Trophoblast cell (in vitro differentiated cells and primary cell): ENCODE results near the gene ENTR1.

Source experiments
- DNase-seq, 2 donors: peaks; one replicate each; pipeline ENCODE4 v3.0.0-alpha.2; 2016
- H2AFZ ChIP-seq: 2 replicates; pipeline ENCODE4 v1.6.1; 2013; ENCODE audit warnings: low read length, moderate library complexity, mild to moderate bottlenecking; ENCODE audit not compliant: insufficient read depth, poor library complexity
- H2AK5ac ChIP-seq: 2 replicates; pipeline ENCODE4 v1.6.1; 2013; ENCODE audit warnings: mild to moderate bottlenecking, low read length
- H2BK120ac ChIP-seq: 2 replicates; pipeline ENCODE4 v1.6.1; 2013; ENCODE audit warnings: low read length, mild to moderate bottlenecking, moderate library complexity; ENCODE audit not compliant: insufficient read depth, poor library complexity
- H2BK12ac ChIP-seq: 2 replicates; pipeline ENCODE4 v1.6.1; 2013; ENCODE audit warnings: mild to moderate bottlenecking, low read length, moderate library complexity
- H2BK5ac ChIP-seq: 2 replicates; pipeline ENCODE4 v1.6.1; 2013; ENCODE audit warnings: low read length, low read depth, moderate library complexity, mild to moderate bottlenecking; ENCODE audit not compliant: poor library complexity
- H3K14ac ChIP-seq: 2 replicates; pipeline ENCODE4 v1.6.1; 2013; ENCODE audit warnings: mild to moderate bottlenecking, low read length
- H3K18ac ChIP-seq: 2 replicates; pipeline ENCODE4 v1.6.1; 2013; ENCODE audit warnings: mild to moderate bottlenecking, low read length
- H3K23ac ChIP-seq: 2 replicates; pipeline ENCODE4 v1.6.1; 2013; ENCODE audit warnings: low read length
- H3K27ac ChIP-seq: 2 replicates; pipeline ENCODE4 v1.5.1; 2013; ENCODE audit warnings: low read depth, mild to moderate bottlenecking, inconsistent platforms, low read length, moderate library complexity
- H3K27me3 ChIP-seq: 2 replicates; pipeline ENCODE4 v1.6.1; 2013; ENCODE audit warnings: inconsistent platforms, mild to moderate bottlenecking, low read length, moderate library complexity; ENCODE audit not compliant: insufficient read depth
- H3K36me3 ChIP-seq, 2 experiments: 1 replicate in 1 of 2; 2 replicates in 1 of 2; pipeline ENCODE4 v1.6.1; 2013; ENCODE audit warnings: low read length in 2 of 2, mild to moderate bottlenecking in 2 of 2, moderate library complexity in 1 of 2; ENCODE audit not compliant: insufficient read depth in 2 of 2, control insufficient read depth in 1 of 2
- H3K4ac ChIP-seq: 2 replicates; pipeline ENCODE4 v1.6.1; 2013; ENCODE audit warnings: low read depth, mild to moderate bottlenecking, low read length, moderate library complexity
- H3K4me1 ChIP-seq, 2 experiments: 1 replicate in 1 of 2; 2 replicates in 1 of 2; pipeline ENCODE4 v1.6.1; 2013; ENCODE audit warnings: low read length in 2 of 2, mild to moderate bottlenecking in 2 of 2, moderate library complexity in 1 of 2; ENCODE audit not compliant: insufficient read depth in 2 of 2, control insufficient read depth in 1 of 2
- H3K4me2 ChIP-seq: 2 replicates; pipeline ENCODE4 v1.6.1; 2013; ENCODE audit warnings: inconsistent platforms, mild to moderate bottlenecking, low read length, moderate library complexity
- H3K4me3 ChIP-seq: 2 replicates; pipeline ENCODE4 v1.5.1; 2013; ENCODE audit warnings: mild to moderate bottlenecking, low read depth, low read length, inconsistent platforms
- H3K79me1 ChIP-seq: one replicate; pipeline ENCODE4 v1.6.1; 2013; ENCODE audit warnings: low read length
- H3K79me2 ChIP-seq: 2 replicates; pipeline ENCODE4 v1.6.1; 2013; ENCODE audit warnings: low read length, mild to moderate bottlenecking; ENCODE audit not compliant: control insufficient read depth, insufficient read depth, poor library complexity
- H3K9ac ChIP-seq: 2 replicates; pipeline ENCODE4 v1.6.1; 2013; ENCODE audit warnings: mild to moderate bottlenecking, low read length
- H3K9me3 ChIP-seq: 2 replicates; pipeline ENCODE4 v1.6.1; 2013; ENCODE audit warnings: low read depth, mild to moderate bottlenecking, control low read depth, inconsistent platforms, low read length; ENCODE audit not compliant: insufficient read depth
- H4K12ac ChIP-seq: 2 replicates; pipeline ENCODE4 v1.6.1; 2013; ENCODE audit warnings: low read depth, mild to moderate bottlenecking, low read length, moderate library complexity
- H4K8ac ChIP-seq: 2 replicates; pipeline ENCODE4 v1.6.1; 2013; ENCODE audit warnings: low read depth, mild to moderate bottlenecking, low read length, moderate library complexity
- H4K91ac ChIP-seq: one replicate; pipeline ENCODE4 v1.6.1; 2013; ENCODE audit warnings: low read depth, mild to moderate bottlenecking, low read length, moderate library complexity
- WGBS: extraction: QIAGEN DNeasy Blood & Tissue Kit; methylation state at CpG from one replicate; pipeline ENCODE4 v1.1.7; 2013; ENCODE audit warnings: missing lambda C conversion rate; ENCODE audit not compliant: insufficient read length, insufficient coverage; ENCODE audit errors: extremely low coverage; 5-methylcytosine and 5-hydroxymethylcytosine counted together

ENTR1 gene

DNA sequence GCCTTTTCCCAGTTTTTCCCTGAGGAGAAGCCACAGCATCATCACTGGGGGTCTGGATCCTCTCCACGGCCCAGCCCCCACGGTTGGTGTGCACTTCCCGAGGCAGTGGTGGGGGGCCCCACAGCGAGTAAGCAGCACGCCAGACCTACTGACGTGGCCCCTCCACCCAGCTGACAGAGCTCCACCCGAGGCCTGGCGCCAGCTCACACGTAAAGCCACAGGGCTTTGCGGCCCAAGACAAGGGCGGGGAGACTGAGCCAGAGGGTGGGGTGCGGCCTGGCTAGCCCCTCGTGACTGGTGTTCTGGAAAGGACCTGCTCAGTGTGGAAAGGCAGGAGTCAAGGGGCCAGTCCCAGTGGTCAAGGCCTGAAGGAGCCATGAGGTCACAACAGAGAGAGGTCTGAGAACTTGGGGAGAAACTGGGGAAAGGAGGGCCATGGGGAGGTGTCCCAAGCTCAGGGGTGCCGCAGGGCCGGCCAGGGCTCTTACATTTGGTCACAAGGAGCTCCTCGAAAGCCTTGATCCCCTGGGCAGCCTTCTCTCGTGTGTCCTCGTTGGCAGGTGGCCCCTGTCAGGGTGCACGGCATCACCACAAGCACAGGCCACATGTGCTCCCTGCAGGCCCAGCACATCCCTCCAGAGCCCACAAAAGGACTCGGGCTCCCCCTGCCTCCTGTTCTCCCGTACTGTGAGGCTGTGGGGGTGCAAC, 15.9 kb downstream of the ENTR1 start:
- DNase-seq = no peak
- H3K18ac ChIP-seq = no peak overlapping the region
- H2BK12ac ChIP-seq = no peak overlapping the region
- no peak overlapping the region for H3K4me2 ChIP-seq
- no peak overlapping the region for H2BK120ac ChIP-seq
- H3K79me2 ChIP-seq = peaks cover 4% of the 10 kb centered on the region
- H3K79me1 ChIP-seq = no peaks in the 10 kb centered on the region
- no peak overlapping the region for H2AK5ac ChIP-seq
- no peak overlapping the region for H4K91ac ChIP-seq
- H3K9me3 ChIP-seq = no peaks in the 10 kb centered on the region
- H3K14ac ChIP-seq = no peak overlapping the region
- no peak overlapping the region for H3K4me3 ChIP-seq
- peaks cover 0 to 11% of the 10 kb centered on the region in 2 experiments for H3K4me1 ChIP-seq
- H3K4ac ChIP-seq = no peak overlapping the region
- H4K8ac ChIP-seq = no peak overlapping the region
- no peak overlapping the region for H3K27ac ChIP-seq
- H2BK5ac ChIP-seq = no peak overlapping the region
- H3K9ac ChIP-seq = no peak overlapping the region
- H3K23ac ChIP-seq = no peak overlapping the region
- H4K12ac ChIP-seq = no peak overlapping the region
- no CpG with 5 or more reads among the region's 21 CpGs for WGBS
- H3K27me3 ChIP-seq = no peaks in the 10 kb centered on the region
- no peak overlapping the region for H2AFZ ChIP-seq
- H3K36me3 ChIP-seq = peaks cover 73% of the 10 kb centered on the region in 2 experiments

DNA sequence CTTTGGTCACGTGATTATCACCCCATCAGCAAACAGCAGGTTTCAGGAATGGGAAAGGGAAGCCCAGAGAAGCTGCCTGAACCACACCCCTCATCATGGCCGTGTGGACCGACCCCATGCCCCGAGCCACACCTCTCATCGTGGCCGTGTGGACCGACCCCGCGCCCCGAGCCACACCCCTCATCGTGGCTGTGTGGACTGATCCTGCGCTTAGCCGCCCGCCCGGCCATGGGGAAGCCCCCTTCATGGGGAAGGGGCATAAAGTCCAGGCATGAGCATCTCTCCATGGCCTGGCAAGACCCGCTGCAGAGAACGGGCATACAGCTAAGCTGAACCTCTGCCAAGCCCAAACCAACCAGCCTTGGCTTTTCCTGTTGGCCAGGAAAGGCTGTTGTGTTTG, 16.9 kb downstream of the ENTR1 start:
- no peak overlapping the region for H3K27ac ChIP-seq
- H3K23ac ChIP-seq = no peak overlapping the region
- no peak overlapping the region for H3K14ac ChIP-seq
- no peaks in the 10 kb centered on the region for H3K79me2 ChIP-seq
- no peak overlapping the region for H3K9ac ChIP-seq
- H2BK120ac ChIP-seq = no peak overlapping the region
- H3K9me3 ChIP-seq = no peaks in the 10 kb centered on the region
- H2BK5ac ChIP-seq = no peak overlapping the region
- H4K12ac ChIP-seq = no peak overlapping the region
- no peaks in the 10 kb centered on the region for H3K79me1 ChIP-seq
- H2AFZ ChIP-seq = no peak overlapping the region
- no peak overlapping the region for H4K8ac ChIP-seq
- H3K4me1 ChIP-seq = peaks cover 0 to 2% of the 10 kb centered on the region in 2 experiments
- H4K91ac ChIP-seq = no peak overlapping the region
- no peak for DNase-seq
- H2AK5ac ChIP-seq = no peak overlapping the region
- no peak overlapping the region for H3K4me3 ChIP-seq
- H2BK12ac ChIP-seq = no peak overlapping the region
- no peak overlapping the region for H3K4ac ChIP-seq
- no peaks in the 10 kb centered on the region for H3K27me3 ChIP-seq
- WGBS = no CpG with 5 or more reads among the region's 17 CpGs
- no peak overlapping the region for H3K4me2 ChIP-seq
- no peak overlapping the region for H3K18ac ChIP-seq
- peaks cover 79 to 80% of the 10 kb centered on the region in 2 experiments for H3K36me3 ChIP-seq

DNA sequence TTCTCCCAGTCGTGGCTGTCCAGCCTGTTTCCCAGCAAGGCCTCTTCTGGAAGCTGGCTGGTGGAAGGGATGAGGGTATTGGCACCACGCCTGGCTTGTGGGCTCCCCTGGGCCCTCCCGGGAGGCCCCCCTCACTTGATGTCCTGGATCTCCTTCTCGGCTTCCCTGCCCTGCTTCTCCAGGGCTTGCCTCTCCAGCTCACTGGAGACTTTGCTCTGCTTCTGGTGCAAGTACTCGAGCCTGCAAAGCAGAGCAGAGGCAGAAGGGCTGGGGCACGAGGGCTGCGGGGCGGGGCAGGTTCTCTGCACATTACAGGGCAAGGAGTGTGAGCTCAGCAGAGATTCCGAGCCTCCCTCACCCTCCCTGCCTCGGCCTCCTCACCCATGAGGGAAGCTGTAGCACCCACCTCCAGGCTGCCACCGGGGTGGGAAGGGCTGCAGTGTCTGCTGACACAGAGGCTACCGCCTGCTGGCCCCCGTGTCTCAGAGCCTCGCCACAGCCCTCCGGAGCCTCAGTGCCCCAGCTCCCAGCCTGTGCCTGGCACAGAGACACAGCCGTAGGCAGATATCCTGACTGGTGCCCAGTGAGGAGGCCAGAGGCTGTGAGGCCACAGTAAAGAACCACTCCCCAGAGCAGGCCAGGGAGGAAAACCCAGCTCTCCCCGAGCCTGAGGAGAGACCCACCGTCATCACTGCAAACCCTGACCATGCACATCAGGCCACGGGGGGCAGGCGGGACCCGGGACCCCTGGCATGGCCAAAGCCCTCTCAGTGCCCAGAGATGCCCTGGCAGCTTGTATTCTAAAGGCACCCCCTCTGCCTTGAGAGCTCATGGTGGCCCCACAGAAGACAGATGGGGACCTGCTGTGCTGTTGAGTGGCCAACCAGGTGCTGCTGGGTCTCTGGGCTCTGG, 17.6 kb downstream of the ENTR1 start:
- no peaks in the 10 kb centered on the region for H3K79me1 ChIP-seq
- H3K14ac ChIP-seq = no peak overlapping the region
- no CpG with 5 or more reads among the region's 21 CpGs for WGBS
- H4K91ac ChIP-seq = no peak overlapping the region
- DNase-seq = no peak
- H2AFZ ChIP-seq = no peak overlapping the region
- no peak overlapping the region for H3K18ac ChIP-seq
- H3K9me3 ChIP-seq = no peaks in the 10 kb centered on the region
- H3K27ac ChIP-seq = no peak overlapping the region
- H3K4me3 ChIP-seq = no peak overlapping the region
- no peak overlapping the region for H2BK5ac ChIP-seq
- H3K79me2 ChIP-seq = no peaks in the 10 kb centered on the region
- no peak overlapping the region for H3K23ac ChIP-seq
- no peak overlapping the region for H3K4me2 ChIP-seq
- H4K12ac ChIP-seq = no peak overlapping the region
- peaks cover 78 to 84% of the 10 kb centered on the region in 2 experiments for H3K36me3 ChIP-seq
- H2BK12ac ChIP-seq = no peak overlapping the region
- no peak overlapping the region for H3K4ac ChIP-seq
- no peaks in the 10 kb centered on the region for H3K4me1 ChIP-seq
- no peaks in the 10 kb centered on the region for H3K27me3 ChIP-seq
- no peak overlapping the region for H3K9ac ChIP-seq
- H4K8ac ChIP-seq = no peak overlapping the region
- no peak overlapping the region for H2BK120ac ChIP-seq
- H2AK5ac ChIP-seq = no peak overlapping the region

DNA sequence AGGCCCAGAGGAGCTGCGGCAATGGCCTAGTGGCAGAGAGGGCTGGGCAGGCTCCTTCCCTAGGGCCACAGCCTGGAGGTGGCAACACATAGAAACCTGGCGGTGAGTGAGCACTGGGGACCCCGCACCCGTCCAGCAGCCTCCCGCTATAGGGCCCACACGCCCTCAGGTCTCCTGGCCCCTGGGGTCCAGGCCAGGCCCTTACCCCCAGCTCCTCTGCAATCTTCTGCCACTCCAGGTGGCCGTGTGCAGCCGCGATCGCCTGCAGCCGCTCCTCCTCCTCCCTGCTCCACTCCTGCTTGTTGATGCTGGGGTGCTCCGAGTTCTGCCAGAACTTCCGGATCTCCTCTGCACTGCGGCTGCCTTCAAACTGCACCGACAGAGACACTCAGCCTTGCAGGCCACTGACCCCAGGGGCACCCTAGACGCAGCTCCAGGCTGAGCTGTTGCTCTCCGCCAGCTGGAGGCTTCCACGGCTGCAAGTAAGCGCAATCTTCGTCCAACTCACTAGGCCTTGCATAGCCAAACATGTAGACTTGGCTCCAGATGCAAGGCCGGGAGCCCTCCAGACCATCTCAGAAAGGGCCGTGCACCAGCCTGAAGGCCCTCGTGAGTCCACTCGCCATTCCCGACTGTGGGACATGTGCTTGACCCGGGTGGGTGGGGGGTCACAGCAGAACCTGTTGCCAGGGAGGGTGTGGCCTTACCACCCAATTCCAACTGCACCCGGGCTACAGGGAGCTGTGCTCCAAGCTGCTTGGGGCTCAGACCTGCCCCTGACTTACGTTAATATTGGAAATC, 18.5 kb downstream of the ENTR1 start:
- Histone ChIP-seq H3K4me1 (no peaks in the 10 kb centered on the region), H2BK5ac (no peak overlapping the region), H4K8ac (no peak overlapping the region), H2BK120ac (no peak overlapping the region), H4K91ac (no peak overlapping the region), H3K36me3 (peaks cover 80 to 86% of the 10 kb centered on the region in 2 experiments), H3K4me3 (no peak overlapping the region), H3K79me1 (no peaks in the 10 kb centered on the region), H3K23ac (no peak overlapping the region), H2BK12ac (no peak overlapping the region), H3K79me2 (no peaks in the 10 kb centered on the region), H3K4me2 (no peak overlapping the region), H2AK5ac (no peak overlapping the region), H3K18ac (no peak overlapping the region), H2AFZ (no peak overlapping the region), H4K12ac (no peak overlapping the region), H3K9me3 (no peaks in the 10 kb centered on the region), H3K27me3 (no peaks in the 10 kb centered on the region), H3K14ac (no peak overlapping the region), H3K9ac (no peak overlapping the region), H3K4ac (no peak overlapping the region), H3K27ac (no peak overlapping the region)
- DNase-seq = no peak
- no CpG with 5 or more reads among the region's 28 CpGs for WGBS
